ENCODE results near the gene EHD4.

Gene EHD4

GRCh38 chr15:41921639-41922038, 50.7 kb downstream of the EHD4 start:
- in situ Hi-C loops (cut with MboI; ENCODE audit: low sequenced_read_pairs) = no loop called here

GRCh38 chr15:41921167-41921566, 51.2 kb downstream of the EHD4 start:
- in situ Hi-C loops (cut with MboI; ENCODE audit: low sequenced_read_pairs) = no loop called here

- in situ Hi-C loops (cut with MboI; ENCODE audit: low sequenced_read_pairs) = no loop called here
These were observed 52.3 kb downstream of the EHD4 start for GRCh38 chr15:41919954-41920538.

- in situ Hi-C loops (cut with MboI; ENCODE audit: low sequenced_read_pairs) = no loop called here
These were observed 53.0 kb downstream of the EHD4 start for GRCh38 chr15:41919201-41919820.

GRCh38 chr15:41918506-41919126, 53.7 kb downstream of the EHD4 start:
- in situ Hi-C loops (cut with MboI; ENCODE audit: low sequenced_read_pairs) = no loop called here

- in situ Hi-C loops (cut with MboI; ENCODE audit: low sequenced_read_pairs) = no loop called here
These were observed 54.5 kb downstream of the EHD4 start for GRCh38 chr15:41917767-41918430.

- in situ Hi-C loops (cut with MboI; ENCODE audit: low sequenced_read_pairs) = no loop called here
These were observed 56.9 kb downstream of the EHD4 start for GRCh38 chr15:41915255-41915994.

GRCh38 chr15:41914411-41914810, 57.9 kb downstream of the EHD4 start:
- in situ Hi-C loops (cut with MboI; ENCODE audit: low sequenced_read_pairs) = no loop called here

- in situ Hi-C loops (cut with MboI; ENCODE audit: low sequenced_read_pairs) = no loop called here
These were observed 59.1 kb downstream of the EHD4 start for GRCh38 chr15:41913256-41913655.

GRCh38 chr15:41911691-41912345, 60.5 kb downstream of the EHD4 start:
- in situ Hi-C loops (cut with MboI; ENCODE audit: low sequenced_read_pairs) = no loop called here

GRCh38 chr15:41908736-41909461, 63.5 kb downstream of the EHD4 start:
- in situ Hi-C loops (cut with MboI; ENCODE audit: low sequenced_read_pairs) = no loop called here

- in situ Hi-C loops (cut with MboI; ENCODE audit: low sequenced_read_pairs) = no loop called here
These were observed 65.2 kb downstream of the EHD4 start for GRCh38 chr15:41907141-41907540.

GRCh38 chr15:41906608-41907007, 65.7 kb downstream of the EHD4 start:
- in situ Hi-C loops (cut with MboI; ENCODE audit: low sequenced_read_pairs) = no loop called here

GRCh38 chr15:41905036-41905793, 67.1 kb downstream of the EHD4 start:
- in situ Hi-C loops (cut with MboI; ENCODE audit: low sequenced_read_pairs) = no loop called here

GRCh38 chr15:41904541-41905005, 67.8 kb downstream of the EHD4 start:
- in situ Hi-C loops (cut with MboI; ENCODE audit: low sequenced_read_pairs) = no loop called here

- in situ Hi-C loops (cut with MboI; ENCODE audit: low sequenced_read_pairs) = no loop called here
These were observed 68.6 kb downstream of the EHD4 start for GRCh38 chr15:41903782-41904181.

- in situ Hi-C loops (cut with MboI; ENCODE audit: low sequenced_read_pairs) = no loop called here
These were observed 70.9 kb downstream of the EHD4 start for GRCh38 chr15:41901431-41901830.

GRCh38 chr15:41900526-41901380, 71.6 kb downstream of the EHD4 start:
- in situ Hi-C loops (cut with MboI; ENCODE audit: low sequenced_read_pairs) = no loop called here

Measured in HL-60/S4 treated with retinoic acid at 250 ng/mL for 4 days and 3 days (cell line).